ENCODE results near the gene OS9.
A peak's percentile ranks its signal among the peaks of the same experiment; 100 is the strongest.

The OS9 gene

DNA sequence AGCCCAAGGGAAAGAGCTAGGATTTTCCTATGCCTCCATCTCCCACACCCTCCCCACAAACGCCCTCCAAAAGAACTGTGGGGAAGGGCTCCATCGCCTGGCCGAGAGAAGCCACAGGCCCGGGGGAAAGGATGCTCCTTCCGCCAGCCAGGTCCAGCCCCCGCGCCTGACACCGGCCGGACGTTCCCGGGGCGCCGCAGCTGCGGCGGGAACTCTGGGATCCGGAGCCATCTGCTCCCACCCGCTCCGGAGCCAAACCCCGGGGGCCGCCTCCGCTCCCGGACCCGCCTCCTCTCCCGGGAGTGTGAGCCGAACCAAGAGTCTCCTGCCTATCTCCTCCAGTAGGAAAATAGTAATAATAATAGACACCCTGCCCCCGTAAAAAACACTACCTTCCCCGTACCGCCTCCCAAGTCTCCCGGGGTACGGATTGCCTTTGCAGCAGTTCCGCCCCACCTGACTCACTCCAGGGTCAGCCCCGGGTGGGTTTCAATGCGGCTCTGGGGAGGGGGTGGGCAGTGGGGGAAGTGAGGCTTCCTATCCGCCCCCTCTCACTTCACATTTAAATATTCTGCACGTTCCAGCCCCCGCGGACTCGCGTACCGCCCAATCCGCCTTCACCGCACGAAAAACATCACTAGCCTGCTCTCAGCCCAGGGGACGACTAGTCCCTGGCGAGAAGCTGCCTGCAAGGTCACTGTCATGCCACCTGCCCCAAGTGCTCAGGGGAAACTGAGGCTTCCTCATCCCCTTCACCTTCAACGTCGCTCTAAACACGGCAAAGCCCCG is 42.2 kb downstream of the OS9 start:
- TF ChIP-seq CTCF (IDR thresholded peaks at IDR 0.05; ENCODE audit: low read depth, low read length, missing control alignments): peak; percentile 39
- no peak for DNase-seq (ENCODE audit: extremely low read depth, low read depth)
- H3K4me3 ChIP-seq (replicated peaks; ENCODE audit: low read depth, low read length): peak overlapping the region; percentile 27

- no peak for DNase-seq (ENCODE audit: extremely low read depth, low read depth)
- no peak overlapping the region; the same call in 1 of the 2 replicates for H3K4me3 ChIP-seq (replicated peaks; ENCODE audit: low read depth, low read length)
- TF ChIP-seq CTCF (IDR thresholded peaks at IDR 0.05; ENCODE audit: low read depth, low read length, missing control alignments): no peak
These were observed 43.0 kb downstream of the OS9 start for GRCh38 chr12:57736741-57737466.

GRCh38 chr12:57737467-57738460 is 43.8 kb downstream of the OS9 start:
- no peak for DNase-seq (ENCODE audit: extremely low read depth, low read depth)
- no peak for TF ChIP-seq CTCF (IDR thresholded peaks at IDR 0.05; ENCODE audit: low read depth, low read length, missing control alignments)
- peak overlapping the region; percentile 26 for H3K4me3 ChIP-seq (replicated peaks; ENCODE audit: low read depth, low read length)

- DNase-seq (ENCODE audit: extremely low read depth, low read depth): no peak
- H3K4me3 ChIP-seq (replicated peaks; ENCODE audit: low read depth, low read length): peak within 1 kb of the TSS; percentile 26
These were observed 44.8 kb downstream of the OS9 start, which contains the start of gene AGAP2 for GRCh38 chr12:57738661-57739237. Gene AGAP2, minus strand, starts transcription at chr12:57738742. Its CDS starts 496 bp downstream, at chr12:57738246.

GRCh38 chr12:57739387-57739786 is 45.5 kb downstream of the OS9 start:
- no peak for DNase-seq (ENCODE audit: extremely low read depth, low read depth)
- TF ChIP-seq CTCF (IDR thresholded peaks at IDR 0.05; ENCODE audit: low read depth, low read length, missing control alignments): no peak
- H3K4me3 ChIP-seq (replicated peaks; ENCODE audit: low read depth, low read length): no peak overlapping the region

More at GRCh38 chr12:57738661-57739237, 44.8 kb downstream of the OS9 start, which contains the start of gene AGAP2:
- TF ChIP-seq CTCF (IDR thresholded peaks at IDR 0.05; ENCODE audit: low read depth, low read length, missing control alignments): no peak

Data from HFF-Myc (cell line).